Measurements from ENCODE around the gene JMJD4. TPM values are rescaled to one million over a fixed set of nuclear protein-coding genes. Genes with fewer than 3 reads are reported as not detected.

Gene JMJD4
- total RNA-seq, 1 experiment from 2014 or later = 24.4 TPM

- peaks cover 11% of the 10 kb centered on the region for H3K27me3 Mint-ChIP-seq (ENCODE audit: low read depth)
- H3K36me3 Mint-ChIP-seq (ENCODE audit: insufficient read depth in 1 of 3, low read depth in 3 of 3) = peaks cover 2 to 20% (median 17%) of the 10 kb centered on the region in 3 experiments; a peak in 6 of 7 replicates
- no peaks in the 10 kb centered on the region for H3K9me3 ChIP-seq (ENCODE audit: control insufficient read depth, low read depth, low read length)
- no peak overlapping the region for H2BK5ac ChIP-seq (ENCODE audit: insufficient read length, low read length)
- no peak overlapping the region for H4K91ac ChIP-seq (ENCODE audit: insufficient read length, low read depth, low read length)
- no peak overlapping the region for H2BK120ac ChIP-seq (ENCODE audit: low read depth, low read length, poor library complexity, severe bottlenecking)
- H3K4me1 ChIP-seq (ENCODE audit: insufficient read depth, low read length) = peaks cover 5% of the 10 kb centered on the region; the same call in 1 of the 2 replicates
- no peak overlapping the region for H3K14ac ChIP-seq (ENCODE audit: insufficient read depth, low read length)
- DNase-seq = no peak
- peaks cover 24 to 36% of the 10 kb centered on the region in 2 experiments for H3K4me1 Mint-ChIP-seq
- peaks cover 23% of the 10 kb centered on the region for H3K23me2 ChIP-seq (ENCODE audit: insufficient read length, low read depth, low read length, poor library complexity, severe bottlenecking)
- H3K18ac ChIP-seq (ENCODE audit: insufficient read length, low read depth, low read length) = no peak overlapping the region
- no peak overlapping the region for H4K8ac ChIP-seq (replicated peaks; ENCODE audit: insufficient read length, low read depth, low read length)
- no CpG with 5 or more reads among the region's 11 CpGs for WGBS (ENCODE audit: extremely low coverage, insufficient read length, low lambda C conversion rate)
- no peaks in the 10 kb centered on the region for H3K27me3 ChIP-seq (ENCODE audit: insufficient read depth, low read length)
- H3K9ac ChIP-seq (ENCODE audit: extremely low read depth, insufficient read length, low read length) = no peak overlapping the region
- H2BK20ac ChIP-seq (ENCODE audit: low read depth, low read length, poor library complexity, severe bottlenecking) = no peak overlapping the region
- no peak overlapping the region for H4K5ac ChIP-seq (ENCODE audit: insufficient read length, low read depth, low read length)
- H3K4ac ChIP-seq (ENCODE audit: low read depth, low read length) = no peak overlapping the region
- H3K79me1 ChIP-seq (ENCODE audit: insufficient read depth, low read depth, low read length, poor library complexity, severe bottlenecking) = no peaks in the 10 kb centered on the region
- no peaks in the 10 kb centered on the region for H3K9me3 Mint-ChIP-seq
- H2AFZ ChIP-seq (ENCODE audit: low read length) = no peak overlapping the region
- H3T11ph ChIP-seq (ENCODE audit: low read length) = no peak overlapping the region
- no peak overlapping the region for H2AK5ac ChIP-seq (ENCODE audit: insufficient read length, low read length)
- H2BK15ac ChIP-seq (ENCODE audit: low read depth, low read length) = no peak overlapping the region
- no peak overlapping the region for H3K27ac Mint-ChIP-seq
- no peak for TF ChIP-seq CTCF (conservative IDR thresholded peaks at IDR 0.05)
- no peak overlapping the region for H3K56ac ChIP-seq (ENCODE audit: insufficient read length, low read depth, low read length)
- peaks cover 4% of the 10 kb centered on the region; the same call in 1 of the 2 replicates for H3K79me2 ChIP-seq (ENCODE audit: insufficient read depth, low read length)
- H2BK12ac ChIP-seq (ENCODE audit: insufficient read length, low read depth, low read length) = no peak overlapping the region
- H3K4me3 Mint-ChIP-seq = no peak overlapping the region
- no peak overlapping the region for H3K27ac ChIP-seq (ENCODE audit: insufficient read length, low read depth, low read length)
- peaks cover 8% of the 10 kb centered on the region for H4K20me1 ChIP-seq (ENCODE audit: control insufficient read depth, insufficient read depth, insufficient read length)
- no peak overlapping the region for H3K23ac ChIP-seq (ENCODE audit: insufficient read length, low read depth, low read length)
- H3K4me2 ChIP-seq (ENCODE audit: insufficient read depth, insufficient read length, low read length) = no peak overlapping the region
These were observed 3.8 kb downstream of the JMJD4 start for GRCh38 chr1:227731241-227731677.

Measured in H9 (cell line).